Caco-2 (cell line): Measurements from ENCODE around the gene YAF2. TPM values are rescaled to one million over a fixed set of nuclear protein-coding genes. Genes with fewer than 3 reads are reported as not detected.

Experiments used
- BruUV-seq: library from RNA; stranded (reverse); fragments of 400-500 nt; replicated peaks from 2 replicates; lab custom pipeline; 2021; lab: Mats Ljungman, UMichigan
- CTCF ChIA-PET: fragments of 300-600 bp; sonication (Branson Sonifier 250); formaldehyde crosslinking; loops from one replicate; lab custom pipeline; 2022; ENCODE audit warnings: antibody characterized with exemption; lab: Charles Lee
- POLR2A ChIA-PET: fragments of 300-600 bp; sonication (Branson Sonifier 250); formaldehyde crosslinking; loops from one replicate; lab custom pipeline; 2022; ENCODE audit warnings: antibody characterized with exemption; lab: Charles Lee
- DNase-seq, 2 experiments: peaks; one replicate each; pipeline versions ENCODE4 v3.0.0 to v3.0.0-alpha.2; 2020 to 2022
- H3K27me3 ChIP-seq: replicated peaks from 2 replicates; pipeline ENCODE4 v1.6.0; 2011; ENCODE audit warnings: low read length; ENCODE audit not compliant: control insufficient read depth, insufficient read depth
- H3K36me3 ChIP-seq: 2 replicates; pipeline ENCODE4 v1.5.1; 2011; ENCODE audit warnings: low read length; ENCODE audit not compliant: control insufficient read depth, insufficient read depth
- H3K4me1 ChIP-seq: fragments of 250-450 bp; sonication (Bioruptor Pico); 2 replicates; pipeline ENCODE4 v1.5.1; 2020; ENCODE audit warnings: mild to moderate bottlenecking
- H3K4me3 ChIP-seq: 2 replicates; pipeline ENCODE4 v1.5.1; 2011; ENCODE audit warnings: low read depth, mild to moderate bottlenecking, control low read depth, low read length
- H3K9me3 ChIP-seq: fragments of 250-450 bp; sonication (Bioruptor Pico); 2 replicates; pipeline ENCODE4 v1.5.1; 2020; ENCODE audit warnings: mild to moderate bottlenecking, moderate library complexity
- H3K27ac Mint-ChIP-seq: one replicate; pipeline ENCODE4 v1.8.0; 2022; ENCODE audit warnings: mixed read lengths; ENCODE audit not compliant: unreplicated experiment
- H3K27me3 Mint-ChIP-seq: one replicate; pipeline ENCODE4 v1.8.0; 2022; ENCODE audit warnings: mixed read lengths; ENCODE audit not compliant: insufficient read depth, unreplicated experiment
- H3K36me3 Mint-ChIP-seq: one replicate; pipeline ENCODE4 v1.8.0; 2022; ENCODE audit warnings: mild to moderate bottlenecking, mixed read lengths; ENCODE audit not compliant: insufficient read depth, unreplicated experiment
- H3K4me1 Mint-ChIP-seq: one replicate; pipeline ENCODE4 v1.8.0; 2022; ENCODE audit warnings: low read depth, mixed read lengths; ENCODE audit not compliant: unreplicated experiment
- H3K4me3 Mint-ChIP-seq: one replicate; pipeline ENCODE4 v1.8.0; 2022; ENCODE audit warnings: mild to moderate bottlenecking, moderate library complexity, mixed read lengths; ENCODE audit not compliant: unreplicated experiment
- H3K9me3 Mint-ChIP-seq: one replicate; pipeline ENCODE4 v1.8.0; 2022; ENCODE audit warnings: mixed read lengths; ENCODE audit not compliant: unreplicated experiment
- CTCF ChIP-seq, 2 experiments: fragments of 200-600 bp in 1 of 2; IDR thresholded peaks; 1 replicate in 1 of 2; 2 replicates in 1 of 2; pipeline versions ENCODE4 v1.5.1 to v1.8.0; 2011 to 2022; ENCODE audit warnings: antibody characterized with exemption in 1 of 2, control low read depth in 1 of 2, inconsistent platforms in 1 of 2, low read depth in 1 of 2, low read length in 1 of 2, mild to moderate bottlenecking in 1 of 2, moderate library complexity in 1 of 2; ENCODE audit not compliant: insufficient read depth in 1 of 2, severe bottlenecking in 1 of 2, unreplicated experiment in 1 of 2
- intact Hi-C: fragments of 100-400 bp; cut with micrococcal nuclease; formaldehyde crosslinking; loops from one replicate; pipeline ENCODE4 v1.10.0; 2022; ENCODE audit not compliant: unreplicated experiment
- total RNA-seq: library from RNA; stranded (reverse); gene quantifications from 2 replicates; pipeline ENCODE4 v1.2.3, GENCODE V29; 2022

The YAF2 gene
- total RNA-seq, 1 experiment from 2014 or later = 29.2 TPM

GRCh38 chr12:42213023-42213422 is 25.0 kb downstream of the YAF2 start:
- BruUV-seq = no TSS peak
- ChIA-PET CTCF (no interaction called here), POLR2A (no interaction called here)
- DNase-seq = peak; percentile 14 to 42
- Histone ChIP-seq H3K4me3 (no peak overlapping the region), H3K4me1 (peaks cover 5% of the 10 kb centered on the region; the same call in 1 of the 2 replicates), H3K36me3 (no peaks in the 10 kb centered on the region), H3K9me3 (no peaks in the 10 kb centered on the region), H3K27me3 (no peaks in the 10 kb centered on the region)
- Mint-ChIP-seq H3K4me3 (no peak overlapping the region), H3K9me3 (no peaks in the 10 kb centered on the region), H3K4me1 (peaks cover 7% of the 10 kb centered on the region), H3K36me3 (peaks cover 7% of the 10 kb centered on the region), H3K27ac (no peak overlapping the region), H3K27me3 (no peaks in the 10 kb centered on the region)
- no peak for TF ChIP-seq CTCF (IDR thresholded peaks at IDR 0.05; ENCODE audit: insufficient read depth in 1 of 2, low read depth in 1 of 2, low read length in 1 of 2, severe bottlenecking in 1 of 2, unreplicated experiment in 1 of 2)
- intact Hi-C loops = no loop called here

- CTCF ChIA-PET = no interaction called here
- POLR2A ChIA-PET = no interaction called here
- no TSS peak for BruUV-seq
Measured at GRCh38 chr12:42208574-42208973, 29.5 kb downstream of the YAF2 start.

GRCh38 chr12:42204819-42205218 is 33.2 kb downstream of the YAF2 start:
- POLR2A ChIA-PET = no interaction called here
- intact Hi-C loops = no loop called here
- H3K4me3 ChIP-seq = no peak overlapping the region
- Mint-ChIP-seq H3K27me3 (no peaks in the 10 kb centered on the region), H3K36me3 (peaks cover 7% of the 10 kb centered on the region), H3K9me3 (no peaks in the 10 kb centered on the region), H3K4me1 (peaks cover 6% of the 10 kb centered on the region), H3K4me3 (no peak overlapping the region), H3K27ac (no peak overlapping the region)
- CTCF ChIA-PET = no interaction called here
- H3K36me3 ChIP-seq = no peaks in the 10 kb centered on the region
- no peaks in the 10 kb centered on the region for H3K27me3 ChIP-seq
- no TSS peak for BruUV-seq
- H3K4me1 ChIP-seq = no peaks in the 10 kb centered on the region
- DNase-seq = no peak
- H3K9me3 ChIP-seq = no peaks in the 10 kb centered on the region
- TF ChIP-seq CTCF (IDR thresholded peaks at IDR 0.05; ENCODE audit: insufficient read depth in 1 of 2, low read depth in 1 of 2, low read length in 1 of 2, severe bottlenecking in 1 of 2, unreplicated experiment in 1 of 2) = no peak

More at GRCh38 chr12:42208574-42208973, 29.5 kb downstream of the YAF2 start:
- intact Hi-C loops = no loop called here
- no peak overlapping the region for H3K4me3 ChIP-seq
- Mint-ChIP-seq H3K27ac (no peak overlapping the region), H3K9me3 (no peaks in the 10 kb centered on the region), H3K4me1 (peaks cover 6% of the 10 kb centered on the region), H3K36me3 (peaks cover 7% of the 10 kb centered on the region), H3K4me3 (no peak overlapping the region), H3K27me3 (no peaks in the 10 kb centered on the region)
- H3K4me1 ChIP-seq = no peaks in the 10 kb centered on the region
- DNase-seq = no peak
- H3K27me3 ChIP-seq = no peaks in the 10 kb centered on the region
- no peak for TF ChIP-seq CTCF (IDR thresholded peaks at IDR 0.05; ENCODE audit: insufficient read depth in 1 of 2, low read depth in 1 of 2, low read length in 1 of 2, severe bottlenecking in 1 of 2, unreplicated experiment in 1 of 2)
- no peaks in the 10 kb centered on the region for H3K36me3 ChIP-seq
- H3K9me3 ChIP-seq = no peaks in the 10 kb centered on the region
